Lower lobe of right lung (tissue), 2 donors: ENCODE measurements around the gene GJC3. TPM values are rescaled to one million over a fixed set of nuclear protein-coding genes. Genes with fewer than 3 reads are reported as not detected.

ENCODE experiments used
- ATAC-seq, 2 donors: fragments of 200-7000 bp; cut with Tn5 transposase; one replicate each; pipeline ENCODE4 v1.9.1; 2020 to 2022; ENCODE audit warnings: mild to moderate bottlenecking in 2 of 2, moderate library complexity in 2 of 2
- DNase-seq: peaks from one replicate; pipeline ENCODE4 v3.0.0-alpha.2; 2020
- H3K27ac ChIP-seq: fragments of 200-600 bp; one replicate; pipeline ENCODE4 v1.8.0; 2022
- H3K27me3 ChIP-seq: fragments of 200-600 bp; one replicate; pipeline ENCODE4 v1.8.0; 2022; ENCODE audit warnings: low read depth
- H3K36me3 ChIP-seq: fragments of 200-600 bp; one replicate; pipeline ENCODE4 v1.8.0; 2022; ENCODE audit warnings: mild to moderate bottlenecking
- H3K4me1 ChIP-seq: fragments of 200-600 bp; one replicate; pipeline ENCODE4 v1.8.0; 2022
- H3K4me3 ChIP-seq: fragments of 200-600 bp; one replicate; pipeline ENCODE4 v1.8.0; 2022; ENCODE audit warnings: mild to moderate bottlenecking
- H3K9me3 ChIP-seq: fragments of 200-600 bp; one replicate; pipeline ENCODE4 v1.8.0; 2022
- intact Hi-C: fragments of 100-400 bp; cut with DNase I; formaldehyde crosslinking; loops from one replicate; pipeline ENCODE4 v1.11.0; 2022
- total RNA-seq: library from RNA; stranded (reverse); fragmentation: NEBNext Ultra II Directional; extraction: Animal tissue kit (Norgen Biotek cat#: 25700); gene quantifications from one replicate; pipeline ENCODE4 v1.2.1, GENCODE V29; 2021
- TF ChIP-seq, protein P1 (sequence below): fragments of 200-600 bp; IDR thresholded peaks from one replicate; pipeline ENCODE4 v1.8.0; 2022; ENCODE audit warnings: antibody characterized with exemption, mild to moderate bottlenecking
- donor health status: DM: no; HTN: yes; CAD: no; lungs with severe emphysema.

GJC3 gene
- total RNA-seq, 1 donor from 2014 or later: not detected

DNA sequence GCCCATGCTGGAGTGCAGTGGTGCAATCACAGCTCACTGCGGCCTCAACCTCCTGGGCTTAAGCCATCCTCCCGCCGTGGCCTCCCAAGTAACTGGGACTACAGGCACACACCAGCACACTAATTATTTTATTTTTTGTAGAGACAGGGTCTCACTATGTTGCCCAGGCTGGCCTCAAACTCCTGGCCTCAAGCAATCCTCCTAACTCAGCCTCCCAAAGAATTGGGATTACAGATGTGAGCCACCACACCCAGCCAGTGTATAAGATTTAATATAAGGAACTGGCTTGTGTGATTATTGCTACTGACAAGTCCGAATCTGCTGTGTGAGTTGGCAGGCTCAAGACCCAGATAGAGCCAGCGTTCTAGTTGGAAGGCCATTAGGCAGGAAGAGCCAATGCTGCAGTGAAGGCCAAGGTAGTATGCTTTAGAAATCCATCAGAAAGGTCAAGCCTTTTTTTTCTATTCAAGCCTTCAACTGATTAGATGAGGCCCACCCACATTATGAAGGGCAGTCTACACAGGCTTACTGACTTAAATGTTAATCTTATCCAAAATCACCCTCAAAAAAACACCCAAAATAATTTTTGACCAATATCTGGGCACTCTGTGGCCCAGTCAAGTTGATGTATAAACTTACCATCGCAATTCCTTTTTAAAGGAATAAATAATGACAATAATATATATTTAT, 29.4 kb downstream of the GJC3 start:
- Histone ChIP-seq H3K27ac (no peak overlapping the region), H3K36me3 (peaks cover 73% of the 10 kb centered on the region), H3K4me1 (no peaks in the 10 kb centered on the region), H3K9me3 (no peaks in the 10 kb centered on the region), H3K27me3 (no peaks in the 10 kb centered on the region), H3K4me3 (no peak overlapping the region)
- TF ChIP-seq, protein P1, sequence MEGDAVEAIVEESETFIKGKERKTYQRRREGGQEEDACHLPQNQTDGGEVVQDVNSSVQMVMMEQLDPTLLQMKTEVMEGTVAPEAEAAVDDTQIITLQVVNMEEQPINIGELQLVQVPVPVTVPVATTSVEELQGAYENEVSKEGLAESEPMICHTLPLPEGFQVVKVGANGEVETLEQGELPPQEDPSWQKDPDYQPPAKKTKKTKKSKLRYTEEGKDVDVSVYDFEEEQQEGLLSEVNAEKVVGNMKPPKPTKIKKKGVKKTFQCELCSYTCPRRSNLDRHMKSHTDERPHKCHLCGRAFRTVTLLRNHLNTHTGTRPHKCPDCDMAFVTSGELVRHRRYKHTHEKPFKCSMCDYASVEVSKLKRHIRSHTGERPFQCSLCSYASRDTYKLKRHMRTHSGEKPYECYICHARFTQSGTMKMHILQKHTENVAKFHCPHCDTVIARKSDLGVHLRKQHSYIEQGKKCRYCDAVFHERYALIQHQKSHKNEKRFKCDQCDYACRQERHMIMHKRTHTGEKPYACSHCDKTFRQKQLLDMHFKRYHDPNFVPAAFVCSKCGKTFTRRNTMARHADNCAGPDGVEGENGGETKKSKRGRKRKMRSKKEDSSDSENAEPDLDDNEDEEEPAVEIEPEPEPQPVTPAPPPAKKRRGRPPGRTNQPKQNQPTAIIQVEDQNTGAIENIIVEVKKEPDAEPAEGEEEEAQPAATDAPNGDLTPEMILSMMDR: no peak
- intact Hi-C loops: no loop called here
- DNase-seq (no peak), ATAC-seq (no peak)

DNA sequence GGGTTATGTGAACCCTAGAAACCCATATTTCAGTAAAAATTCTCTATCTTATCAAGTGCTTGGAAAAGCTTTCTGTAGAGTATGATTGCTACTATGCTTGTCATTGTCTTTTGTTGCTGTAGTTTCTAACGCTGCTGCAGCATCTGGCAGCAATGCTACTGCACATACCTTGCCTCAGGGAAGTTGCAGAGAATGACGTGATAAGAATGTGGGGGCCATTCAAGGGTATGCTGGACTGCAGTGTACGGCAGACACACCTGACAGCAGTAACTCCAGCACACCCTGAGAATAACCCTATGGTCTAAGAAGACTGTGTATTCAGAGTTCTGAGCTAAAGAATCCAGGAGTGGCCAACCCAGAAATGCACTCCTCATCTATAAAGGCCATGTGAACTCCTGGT, 30.6 kb downstream of the GJC3 start:
- peaks cover 62% of the 10 kb centered on the region for H3K36me3 ChIP-seq
- H3K4me1 ChIP-seq: no peaks in the 10 kb centered on the region
- no peak for ATAC-seq
- no peak overlapping the region for H3K4me3 ChIP-seq
- H3K9me3 ChIP-seq: no peaks in the 10 kb centered on the region
- H3K27me3 ChIP-seq: no peaks in the 10 kb centered on the region
- H3K27ac ChIP-seq: no peak overlapping the region
- DNase-seq: no peak
- TF ChIP-seq, protein P1: no peak
- intact Hi-C loops: no loop called here

DNA sequence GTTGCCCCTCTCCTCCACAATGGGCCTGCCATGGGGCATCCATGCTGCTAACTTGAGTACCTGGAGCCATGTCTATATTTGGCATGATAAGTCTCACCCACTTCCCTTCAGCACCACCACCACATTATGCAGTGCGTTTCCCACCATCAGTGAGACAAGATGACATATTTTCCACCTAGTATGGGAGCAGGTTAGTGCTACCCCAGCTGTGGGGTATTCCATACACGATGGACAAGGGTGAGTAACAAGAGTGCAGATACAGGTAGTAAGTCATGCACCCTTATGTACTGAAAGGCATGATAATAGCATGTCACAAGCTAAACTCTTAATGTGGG, 31.4 kb downstream of the GJC3 start:
- H3K27ac ChIP-seq: no peak overlapping the region
- no peak overlapping the region for H3K4me3 ChIP-seq
- TF ChIP-seq, protein P1: no peak
- H3K4me1 ChIP-seq: no peaks in the 10 kb centered on the region
- no peaks in the 10 kb centered on the region for H3K27me3 ChIP-seq
- H3K36me3 ChIP-seq: peaks cover 53% of the 10 kb centered on the region
- H3K9me3 ChIP-seq: no peaks in the 10 kb centered on the region
- intact Hi-C loops: no loop called here
- peak in 1 of 2 donors; percentile 30 for ATAC-seq
- no peak for DNase-seq

DNA sequence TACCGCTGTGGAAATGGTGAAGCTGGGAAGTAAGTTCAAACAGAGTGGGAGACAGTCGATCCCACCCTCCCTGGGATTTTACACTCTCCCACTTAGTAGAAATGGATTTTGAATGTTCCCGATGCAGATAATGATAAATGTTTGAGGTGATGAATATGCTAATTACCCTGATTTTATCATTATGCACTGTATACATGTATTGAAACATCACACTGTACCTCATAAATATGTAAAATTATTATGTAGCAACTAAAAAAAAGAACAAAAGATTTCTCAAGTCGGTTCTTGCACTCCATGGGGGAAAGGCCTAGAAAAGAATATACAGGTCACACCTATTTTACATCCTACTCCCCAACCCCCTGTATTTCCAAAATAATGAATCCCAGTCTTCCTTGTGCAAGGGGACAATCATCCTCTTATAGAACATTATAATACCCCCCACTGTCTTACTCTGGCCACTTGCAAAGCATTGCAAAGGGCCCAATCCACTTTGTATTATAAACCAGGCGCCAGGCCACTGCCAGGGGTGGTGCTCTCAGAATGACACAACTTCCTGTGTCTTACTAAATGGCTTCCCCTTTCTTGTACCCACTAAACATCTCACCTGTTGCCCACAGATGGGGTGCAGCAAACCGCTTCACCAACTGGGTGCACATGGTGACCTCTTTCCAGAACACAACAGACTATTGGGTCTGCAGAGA, 31.9 kb downstream of the GJC3 start:
- H3K4me1 ChIP-seq: no peaks in the 10 kb centered on the region
- H3K4me3 ChIP-seq: no peak overlapping the region
- no peak for DNase-seq
- intact Hi-C loops: no loop called here
- H3K9me3 ChIP-seq: no peaks in the 10 kb centered on the region
- no peak for ATAC-seq
- TF ChIP-seq, protein P1: no peak
- H3K27ac ChIP-seq: no peak overlapping the region
- H3K27me3 ChIP-seq: no peaks in the 10 kb centered on the region
- H3K36me3 ChIP-seq: peaks cover 52% of the 10 kb centered on the region

DNA sequence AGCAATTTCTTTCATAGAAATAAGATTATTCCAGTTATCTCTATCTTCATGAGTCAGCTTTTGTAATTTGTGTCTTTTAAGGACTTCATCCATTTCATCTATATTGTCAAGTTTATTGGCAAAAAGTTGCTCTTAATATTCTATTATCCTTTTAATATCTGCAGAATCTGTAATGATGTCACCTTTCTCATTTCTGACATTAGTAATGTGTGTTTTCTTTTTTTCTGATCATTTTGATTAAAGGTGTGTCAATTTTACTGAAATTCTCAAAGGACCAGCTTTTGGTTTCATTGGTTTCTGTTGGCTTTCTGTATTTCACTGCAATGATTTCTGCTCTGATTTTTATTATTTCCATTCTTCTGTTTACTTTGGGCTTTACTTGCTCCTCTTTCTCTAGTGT, 34.7 kb downstream of the GJC3 start:
- no peak for ATAC-seq
- H3K9me3 ChIP-seq: no peaks in the 10 kb centered on the region
- intact Hi-C loops: no loop called here
- no peaks in the 10 kb centered on the region for H3K27me3 ChIP-seq
- H3K36me3 ChIP-seq: peaks cover 52% of the 10 kb centered on the region
- no peaks in the 10 kb centered on the region for H3K4me1 ChIP-seq
- H3K4me3 ChIP-seq: no peak overlapping the region
- TF ChIP-seq, protein P1: no peak
- no peak overlapping the region for H3K27ac ChIP-seq
- DNase-seq: no peak
